Neural progenitor cell (in vitro differentiated cells): ENCODE data around the gene CPOX.

Experiments used
- CTCF ChIP-seq: fragments of 200-600 bp; sonication (generic); IDR thresholded peaks from 2 replicates; pipeline ENCODE4 v1.5.1; 2017; ENCODE audit warnings: antibody characterized with exemption, mild to moderate bottlenecking
- EZH2 ChIP-seq: fragments of 200-600 bp; sonication (generic); IDR thresholded peaks from 2 replicates; pipeline ENCODE4 v1.6.1; 2017; ENCODE audit warnings: antibody characterized with exemption, mild to moderate bottlenecking, moderate library complexity

- no peak for TF ChIP-seq CTCF
- TF ChIP-seq EZH2 = no peak
These were observed 37.0 kb downstream of the CPOX start for GRCh38 chr3:98556164-98557130.
